Natural killer cell (primary cell): ENCODE data around the gene SOD2. TPM values are rescaled to one million over a fixed set of nuclear protein-coding genes. Genes with fewer than 3 reads are reported as not detected.

Experiments used
- total RNA-seq, 4 donors: library from RNA; stranded (reverse); fragments of 120-200 nt in 1 of 4; gene quantifications; one replicate each; pipeline versions ENCODE4 v1.2.3 to v1.2.4, GENCODE V29; 2013 to 2022

The SOD2 gene
- total RNA-seq, 3 donors from 2014 or later (not counting 1 experiment from before 2014, with no cell fraction given), result 81.3 to 156 (median 138) TPM

Other genes with a start within 250 kb of the SOD2 start
- 100 to 1,000 TPM; 141 to 167 (median 164) TPM for gene WTAP, start 34.3 kb upstream of the SOD2 start, total RNA-seq
- gene ACAT2, start 68.8 kb upstream of the SOD2 start, total RNA-seq, result 10 to 100 TPM; 21.7 to 31.7 (median 26.5) TPM
- gene TCP1, start 96.4 kb upstream of the SOD2 start, total RNA-seq, result 100 to 1,000 TPM; 192 to 230 (median 218) TPM
- 10 to 100 TPM; 22.3 to 29.6 (median 22.6) TPM for gene MRPL18, start 97.2 kb upstream of the SOD2 start, total RNA-seq
- under 1 TPM in 1 of 3 donors, not detected in 2; 0.19 TPM for gene PNLDC1, start 107.0 kb upstream of the SOD2 start, total RNA-seq
- not detected for gene MAS1, start 197.7 kb upstream of the SOD2 start, total RNA-seq